GM13976 (cell line): ENCODE measurements around the gene SAG.

Experiments
- DNase-seq: peaks from one replicate; pipeline ENCODE4 v3.0.0; 2012; ENCODE audit warnings: low spot score
- in situ Hi-C: fragments of 300-500 bp; cut with MboI; formaldehyde crosslinking; loops from one replicate; pipeline ENCODE4 v1.12.0; 2022; ENCODE audit warnings: low sequenced_read_pairs, mixed read lengths, inconsistent platforms; ENCODE audit not compliant: unreplicated experiment
- TF ChIP-seq, protein P1 (sequence below): IDR thresholded peaks from 2 replicates; pipeline ENCODE4 v1.5.1; 2012; ENCODE audit warnings: borderline replicate concordance, mild to moderate bottlenecking; ENCODE audit not compliant: insufficient read depth; ENCODE audit errors: extremely low read depth, missing control alignments, control extremely low read depth

Gene SAG

DNA sequence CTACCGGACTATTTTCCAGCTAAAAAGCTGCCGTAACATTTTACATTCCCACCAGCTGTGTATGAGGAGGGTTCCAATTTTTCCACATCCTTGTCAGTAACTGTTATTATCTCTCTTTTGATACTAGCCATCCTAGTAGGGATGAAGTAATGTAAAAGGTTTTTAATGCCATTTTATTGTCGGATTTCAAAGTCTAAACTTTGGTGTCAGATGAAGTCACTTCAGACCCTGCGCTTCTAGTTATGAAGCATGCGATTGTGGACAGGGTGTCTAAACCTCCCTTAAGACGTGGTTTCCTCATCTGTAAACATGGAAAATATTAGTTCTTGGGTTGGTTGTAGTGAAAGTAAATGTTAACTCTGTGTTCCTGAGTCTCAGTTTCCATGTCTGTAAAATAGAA is 51.3 kb downstream of the SAG start:
- DNase-seq: no peak
- in situ Hi-C loops: no loop called here
- TF ChIP-seq, protein P1, sequence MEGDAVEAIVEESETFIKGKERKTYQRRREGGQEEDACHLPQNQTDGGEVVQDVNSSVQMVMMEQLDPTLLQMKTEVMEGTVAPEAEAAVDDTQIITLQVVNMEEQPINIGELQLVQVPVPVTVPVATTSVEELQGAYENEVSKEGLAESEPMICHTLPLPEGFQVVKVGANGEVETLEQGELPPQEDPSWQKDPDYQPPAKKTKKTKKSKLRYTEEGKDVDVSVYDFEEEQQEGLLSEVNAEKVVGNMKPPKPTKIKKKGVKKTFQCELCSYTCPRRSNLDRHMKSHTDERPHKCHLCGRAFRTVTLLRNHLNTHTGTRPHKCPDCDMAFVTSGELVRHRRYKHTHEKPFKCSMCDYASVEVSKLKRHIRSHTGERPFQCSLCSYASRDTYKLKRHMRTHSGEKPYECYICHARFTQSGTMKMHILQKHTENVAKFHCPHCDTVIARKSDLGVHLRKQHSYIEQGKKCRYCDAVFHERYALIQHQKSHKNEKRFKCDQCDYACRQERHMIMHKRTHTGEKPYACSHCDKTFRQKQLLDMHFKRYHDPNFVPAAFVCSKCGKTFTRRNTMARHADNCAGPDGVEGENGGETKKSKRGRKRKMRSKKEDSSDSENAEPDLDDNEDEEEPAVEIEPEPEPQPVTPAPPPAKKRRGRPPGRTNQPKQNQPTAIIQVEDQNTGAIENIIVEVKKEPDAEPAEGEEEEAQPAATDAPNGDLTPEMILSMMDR: no peak

DNA sequence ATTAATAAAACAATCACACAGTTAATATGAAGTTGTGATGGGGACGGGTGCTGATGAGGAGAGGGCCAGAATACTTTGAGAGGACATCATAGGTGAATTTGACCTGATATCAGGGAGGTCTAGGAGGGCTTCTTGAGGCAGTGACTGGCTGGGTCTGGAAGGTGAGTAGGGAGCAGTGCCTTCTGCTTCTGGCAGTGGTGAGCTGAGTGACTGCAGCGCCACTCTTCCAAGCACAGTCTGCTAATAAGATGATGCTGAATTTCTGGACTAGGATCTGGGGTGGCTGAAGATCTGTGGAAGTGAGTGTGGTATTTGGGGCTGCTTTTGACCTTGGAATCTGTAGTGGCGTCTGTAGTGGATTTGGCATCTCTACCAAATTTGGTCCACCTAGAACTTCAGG is 52.2 kb downstream of the SAG start:
- DNase-seq: no peak
- in situ Hi-C loops: no loop called here
- TF ChIP-seq, protein P1: no peak

DNA sequence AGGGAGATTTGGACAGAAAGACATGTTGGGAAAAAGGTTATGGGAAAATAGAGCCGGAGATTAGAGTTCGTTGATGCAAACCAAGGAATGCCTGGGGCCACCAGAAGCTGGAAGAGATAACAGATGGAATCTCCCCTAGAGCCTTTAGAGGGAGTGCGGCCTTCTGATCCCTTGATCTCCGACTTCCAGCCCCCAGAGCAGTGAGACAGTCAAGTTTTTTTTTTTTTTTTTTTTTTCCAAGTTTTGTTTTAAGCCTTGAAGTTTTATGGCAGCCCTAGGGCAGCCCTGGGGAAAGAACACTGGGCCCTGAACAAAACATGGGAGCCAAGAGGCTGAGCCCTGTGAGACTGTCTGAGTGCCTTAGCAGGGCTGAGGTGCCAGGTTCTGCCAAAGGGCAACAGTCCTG is 53.2 kb downstream of the SAG start:
- in situ Hi-C loops: no loop called here
- TF ChIP-seq, protein P1: no peak
- DNase-seq: no peak

DNA sequence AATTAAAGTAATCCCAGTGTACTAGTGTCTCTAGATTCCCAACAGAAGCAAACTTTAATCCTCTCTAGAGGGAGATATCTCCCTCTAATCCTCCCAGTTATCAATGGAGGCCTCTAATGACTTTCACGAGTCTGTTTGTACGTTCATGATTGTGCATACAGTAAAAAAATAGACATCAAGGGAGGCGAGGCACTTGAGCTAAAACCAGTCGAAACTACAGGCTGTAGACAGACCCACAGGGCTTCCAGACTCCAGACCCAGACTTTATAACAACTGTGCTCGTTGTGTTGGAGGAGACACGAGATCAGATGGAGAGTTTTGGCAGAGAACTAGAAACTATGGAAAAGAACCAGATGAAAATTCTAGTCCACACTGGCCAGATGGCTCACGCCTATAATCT is 53.7 kb downstream of the SAG start:
- in situ Hi-C loops: no loop called here
- TF ChIP-seq, protein P1: no peak
- no peak for DNase-seq

DNA sequence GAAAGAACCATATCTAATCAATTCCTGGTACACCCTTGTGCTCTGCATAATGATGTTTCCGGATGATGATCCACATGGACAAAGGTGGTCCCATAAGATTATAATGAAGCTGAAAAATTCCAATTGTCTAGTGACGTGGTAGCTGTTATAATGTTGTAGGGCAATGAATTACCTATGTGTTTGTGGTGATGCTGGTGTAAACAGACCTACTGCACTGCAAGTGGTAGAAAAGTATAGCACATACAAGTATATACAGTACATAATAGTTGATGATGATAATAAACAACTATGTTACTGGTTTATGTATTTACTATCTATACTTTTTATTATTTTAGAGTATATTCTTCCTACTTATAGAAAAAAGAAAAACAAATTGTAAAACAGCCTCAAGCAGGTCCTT is 55.1 kb downstream of the SAG start:
- TF ChIP-seq, protein P1: no peak
- in situ Hi-C loops: no loop called here
- no peak for DNase-seq

DNA sequence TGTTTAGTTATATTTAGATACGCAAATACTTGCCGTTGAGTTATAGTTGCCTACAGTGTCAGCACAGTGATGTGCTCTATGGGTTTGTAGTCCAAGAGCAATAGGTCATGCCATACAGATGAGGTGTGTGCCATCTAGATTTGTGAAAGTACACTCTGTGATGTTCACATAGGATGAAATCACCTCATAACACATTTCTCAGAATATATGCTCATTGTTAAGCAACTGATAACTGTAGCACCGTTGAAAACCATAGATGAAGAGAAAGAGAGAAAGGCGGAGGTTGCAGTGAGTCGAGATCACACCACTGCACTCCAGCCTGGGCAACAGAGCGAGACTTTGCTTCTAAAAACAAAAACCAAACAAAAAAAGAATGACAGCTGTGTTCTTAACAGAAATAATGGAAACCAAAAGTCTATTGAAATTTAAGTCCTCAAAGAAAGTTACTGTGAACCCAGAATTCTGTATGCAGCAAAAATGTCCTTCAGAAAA is 56.2 kb downstream of the SAG start:
- in situ Hi-C loops: no loop called here
- TF ChIP-seq, protein P1: no peak
- no peak for DNase-seq

DNA sequence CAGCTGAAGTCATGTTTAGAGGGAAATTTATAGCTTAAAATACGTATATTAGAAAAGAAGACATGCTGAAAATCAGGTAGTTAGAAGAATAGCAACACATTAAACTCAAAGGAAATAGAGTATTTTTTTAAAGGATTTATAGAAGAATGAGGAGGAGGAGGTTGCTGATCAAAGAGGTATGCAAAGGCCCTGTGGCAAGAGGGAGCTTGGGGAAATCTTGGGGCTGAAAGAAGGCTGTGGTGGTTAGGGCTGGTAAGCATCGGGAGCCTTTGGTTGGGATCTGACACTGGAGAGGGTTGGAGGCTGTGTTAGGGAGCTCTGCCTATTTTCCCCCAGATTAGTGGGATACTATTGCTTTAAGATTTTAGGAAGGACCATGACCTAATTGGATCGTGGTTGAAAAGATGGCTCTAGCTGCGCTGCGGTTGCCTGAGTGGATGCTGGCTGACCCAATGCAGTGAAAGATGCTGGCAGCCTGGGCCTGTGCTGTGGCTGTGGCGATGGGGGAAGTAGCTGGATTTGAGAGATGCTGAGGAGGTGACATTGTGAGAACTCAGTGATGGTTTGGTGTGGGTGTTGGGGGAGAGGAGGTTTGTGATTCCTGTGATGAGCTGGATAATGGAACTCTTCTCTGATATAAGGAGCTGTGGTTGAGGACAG is 58.4 kb downstream of the SAG start:
- DNase-seq: no peak
- TF ChIP-seq, protein P1: no peak
- in situ Hi-C loops: no loop called here
